Tibial nerve (tissue), 4 donors: ENCODE data around the gene OAS2. TPM values are rescaled to one million over a fixed set of nuclear protein-coding genes. Genes with fewer than 3 reads are reported as not detected.
A peak's percentile ranks its signal among the peaks of the same experiment; 100 is the strongest.
"Not testable (repeated sequence)": the region's sequence is repeated elsewhere in the genome, so short reads cannot be mapped to it uniquely, and the experiment has no call there.

Experiments used
- DNase-seq, 2 donors: peaks; one replicate each; pipeline ENCODE4 v3.0.0-alpha.2; 2019; ENCODE audit warnings: low spot score in 2 of 2
- H3K27ac ChIP-seq, 4 donors: fragments of 200-600 bp; sonication (generic) in 3 of 4; one replicate each; pipeline ENCODE4 v1.5.1; 2017 to 2019; ENCODE audit warnings: mild to moderate bottlenecking in 1 of 4
- H3K27me3 ChIP-seq, 2 donors: fragments of 200-600 bp; sonication (generic) in 1 of 2; one replicate each; pipeline versions ENCODE4 v1.5.1 to v1.6.0; 2017 to 2019
- H3K36me3 ChIP-seq, 3 donors: fragments of 200-600 bp; sonication (generic); one replicate each; pipeline ENCODE4 v1.5.1; 2018 to 2019
- H3K4me1 ChIP-seq, 4 donors: fragments of 200-600 bp; sonication (generic) in 3 of 4; one replicate each; pipeline ENCODE4 v1.5.1; 2017 to 2019
- H3K4me3 ChIP-seq, 4 donors: fragments of 200-600 bp; sonication (generic) in 3 of 4; one replicate each; pipeline ENCODE4 v1.5.1; 2017 to 2019; ENCODE audit warnings: mild to moderate bottlenecking in 1 of 4, moderate library complexity in 1 of 4
- H3K9me3 ChIP-seq, 4 donors: fragments of 200-600 bp; sonication (generic) in 3 of 4; one replicate each; pipeline ENCODE4 v1.5.1; 2017 to 2019
- CTCF ChIP-seq, 5 experiments: fragments of 200-600 bp in 3 of 5; fragments of 450-650 bp in 2 of 5; sonication (generic) in 3 of 5; IDR thresholded peaks; one replicate each; pipeline ENCODE4 v1.5.1; 2016 to 2019; ENCODE audit warnings: antibody characterized with exemption in 5 of 5, mild to moderate bottlenecking in 3 of 5, moderate library complexity in 2 of 5
- EP300 ChIP-seq, 2 donors: sonication (generic); formaldehyde crosslinking; IDR thresholded peaks; one replicate each; pipeline ENCODE4 v1.6.1; 2017; ENCODE audit warnings: antibody characterized with exemption in 2 of 2, mild to moderate bottlenecking in 1 of 2
- POLR2A ChIP-seq, 2 donors: fragments of 450-650 bp; IDR thresholded peaks; one replicate each; pipeline ENCODE4 v1.6.1; 2017; ENCODE audit warnings: antibody characterized with exemption in 2 of 2, mild to moderate bottlenecking in 2 of 2, moderate library complexity in 2 of 2
- WGBS, 2 donors: methylation state at CpG; one replicate each; pipeline ENCODE4 v1.1.5; 2018; 5-methylcytosine and 5-hydroxymethylcytosine counted together
- total RNA-seq, 4 donors: library from RNA; depleted of rRNA; stranded (reverse); fragments of >200 nt; gene quantifications; one replicate each; pipeline ENCODE4 v1.1.0, GENCODE V29; 2016

OAS2 gene
- total RNA-seq, 4 donors from 2014 or later, result 3.1 to 28.4 (median 6.3) TPM

- peaks cover 0 to 21% (median 4%) of the 10 kb centered on the region in 3 donors for H3K36me3 ChIP-seq
- WGBS, 2 donors, result 77 to 84% methylated on average over 2 of the region's 2 CpGs
- no peaks in the 10 kb centered on the region for H3K4me1 ChIP-seq
- no peaks in the 10 kb centered on the region for H3K27me3 ChIP-seq
- DNase-seq, result no peak
- H3K4me3 ChIP-seq, result no peak overlapping the region
- no peak for TF ChIP-seq CTCF (IDR thresholded peaks at IDR 0.05)
- no peak for TF ChIP-seq EP300 (IDR thresholded peaks at IDR 0.05)
- no peak for TF ChIP-seq POLR2A (IDR thresholded peaks at IDR 0.05)
- peaks cover 0 to 2% (median 0%) of the 10 kb centered on the region in 4 donors for H3K9me3 ChIP-seq
- no peak overlapping the region for H3K27ac ChIP-seq
Observed at GRCh38 chr12:112987561-112987960, 9.2 kb downstream of the OAS2 start.

GRCh38 chr12:112988224-112988623 lies 9.9 kb downstream of the OAS2 start:
- TF ChIP-seq POLR2A (IDR thresholded peaks at IDR 0.05) (no peak), CTCF (IDR thresholded peaks at IDR 0.05) (no peak), EP300 (IDR thresholded peaks at IDR 0.05) (no peak)
- H3K4me1 ChIP-seq, result no peaks in the 10 kb centered on the region
- no peak for DNase-seq
- peaks cover 0 to 21% (median 4%) of the 10 kb centered on the region in 3 donors for H3K36me3 ChIP-seq
- no peaks in the 10 kb centered on the region for H3K9me3 ChIP-seq
- 57 to 69% methylated on average over 3 of the region's 3 CpGs for WGBS, 2 donors
- H3K27ac ChIP-seq, result no peak overlapping the region
- H3K4me3 ChIP-seq, result no peak overlapping the region
- H3K27me3 ChIP-seq, result no peaks in the 10 kb centered on the region

GRCh38 chr12:112988823-112989385 lies 10.6 kb downstream of the OAS2 start:
- 78 to 85% methylated on average over 3 of the region's 3 CpGs for WGBS, 2 donors
- H3K4me3 ChIP-seq, H3K27me3 ChIP-seq, H3K4me1 ChIP-seq, H3K27ac ChIP-seq, H3K9me3 ChIP-seq, DNase-seq: not testable (repeated sequence)
- H3K36me3 ChIP-seq, result peaks cover 0 to 21% (median 4%) of the 10 kb centered on the region in 3 donors

- Histone ChIP-seq H3K4me3 (no peak overlapping the region), H3K27ac (no peak overlapping the region), H3K36me3 (peaks cover 0 to 21% (median 4%) of the 10 kb centered on the region in 3 donors), H3K27me3 (no peaks in the 10 kb centered on the region), H3K9me3 (no peaks in the 10 kb centered on the region), H3K4me1 (no peaks in the 10 kb centered on the region)
- DNase-seq, result no peak
- TF ChIP-seq CTCF (IDR thresholded peaks at IDR 0.05), result no peak
- 34 to 53% methylated on average over 1 of the region's 1 CpG for WGBS, 2 donors
Observed at GRCh38 chr12:112989806-112990205, 11.5 kb downstream of the OAS2 start.

- Histone ChIP-seq H3K9me3 (no peaks in the 10 kb centered on the region), H3K27ac (no peak overlapping the region), H3K36me3 (peaks cover 0 to 34% (median 11%) of the 10 kb centered on the region in 3 donors), H3K27me3 (no peaks in the 10 kb centered on the region), H3K4me1 (no peaks in the 10 kb centered on the region), H3K4me3 (no peak overlapping the region)
- peak; percentile 18 to 45 for DNase-seq
- 0% methylated on average over 2 of the region's 2 CpGs for WGBS, 2 donors
- TF ChIP-seq CTCF (IDR thresholded peaks at IDR 0.05) (peak; percentile 42 to 85 (median 61)), EP300 (IDR thresholded peaks at IDR 0.05) (no peak), POLR2A (IDR thresholded peaks at IDR 0.05) (no peak)
Observed at GRCh38 chr12:112992541-112993398, 14.5 kb downstream of the OAS2 start.
